Thymus (tissue), 11 donors: ENCODE data around the gene SNRPB2. TPM values are rescaled to one million over a fixed set of nuclear protein-coding genes. Genes with fewer than 3 reads are reported as not detected.
A peak's percentile ranks its signal among the peaks of the same experiment; 100 is the strongest.

ENCODE experiments used
- DNase-seq, 9 donors: peaks; one replicate each; pipeline ENCODE4 v3.0.0-alpha.2; 2013; ENCODE audit warnings: low spot score in 9 of 9, low read depth in 6 of 9, missing footprints in 1 of 9
- H3K27ac ChIP-seq, 2 donors: one replicate each; pipeline ENCODE4 v1.5.1; 2013; ENCODE audit warnings: control low read depth in 1 of 2, low read depth in 1 of 2, low read length in 1 of 2, mild to moderate bottlenecking in 1 of 2, moderate library complexity in 1 of 2
- H3K27me3 ChIP-seq, 2 donors: one replicate each; pipeline ENCODE4 v1.5.1; 2013; ENCODE audit warnings: low read length in 1 of 2; ENCODE audit not compliant: control insufficient read depth in 2 of 2, insufficient read depth in 1 of 2
- H3K36me3 ChIP-seq, 2 donors: one replicate each; pipeline ENCODE4 v1.5.1; 2013; ENCODE audit warnings: low read length in 1 of 2, mild to moderate bottlenecking in 1 of 2, moderate library complexity in 1 of 2; ENCODE audit not compliant: control insufficient read depth in 2 of 2, insufficient read depth in 2 of 2
- H3K4me1 ChIP-seq, 2 donors: one replicate each; pipeline ENCODE4 v1.5.1; 2013; ENCODE audit warnings: low read length in 2 of 2; ENCODE audit not compliant: control insufficient read depth in 2 of 2, insufficient read depth in 2 of 2
- H3K4me3 ChIP-seq, 2 donors: one replicate each; pipeline ENCODE4 v1.5.1; 2013; ENCODE audit warnings: low read length in 2 of 2, control low read depth in 1 of 2, mild to moderate bottlenecking in 1 of 2
- H3K9me3 ChIP-seq, 2 donors: one replicate each; pipeline ENCODE4 v1.5.1; 2013; ENCODE audit warnings: low read length in 1 of 2, mild to moderate bottlenecking in 1 of 2; ENCODE audit not compliant: control insufficient read depth in 2 of 2, insufficient read depth in 1 of 2
- WGBS: extraction: QIAGEN DNeasy Blood & Tissue Kit; methylation state at CpG from one replicate; pipeline ENCODE4 v1.1.7; 2013; 5-methylcytosine and 5-hydroxymethylcytosine counted together
- polyA plus RNA-seq: library from polyadenylated mRNA; stranded (reverse); fragments of 200-250 nt; gene quantifications from one replicate; pipeline ENCODE4 v1.2.3, GENCODE V29; 2013
- total RNA-seq: library from RNA; stranded (reverse); fragments of 120-200 nt; gene quantifications from one replicate; pipeline ENCODE4 v1.2.4, GENCODE V29; 2013
- donor health status: healthy.

The SNRPB2 gene
- total and polyA plus RNA-seq, 2 donors: 77.1 to 103 TPM

DNA sequence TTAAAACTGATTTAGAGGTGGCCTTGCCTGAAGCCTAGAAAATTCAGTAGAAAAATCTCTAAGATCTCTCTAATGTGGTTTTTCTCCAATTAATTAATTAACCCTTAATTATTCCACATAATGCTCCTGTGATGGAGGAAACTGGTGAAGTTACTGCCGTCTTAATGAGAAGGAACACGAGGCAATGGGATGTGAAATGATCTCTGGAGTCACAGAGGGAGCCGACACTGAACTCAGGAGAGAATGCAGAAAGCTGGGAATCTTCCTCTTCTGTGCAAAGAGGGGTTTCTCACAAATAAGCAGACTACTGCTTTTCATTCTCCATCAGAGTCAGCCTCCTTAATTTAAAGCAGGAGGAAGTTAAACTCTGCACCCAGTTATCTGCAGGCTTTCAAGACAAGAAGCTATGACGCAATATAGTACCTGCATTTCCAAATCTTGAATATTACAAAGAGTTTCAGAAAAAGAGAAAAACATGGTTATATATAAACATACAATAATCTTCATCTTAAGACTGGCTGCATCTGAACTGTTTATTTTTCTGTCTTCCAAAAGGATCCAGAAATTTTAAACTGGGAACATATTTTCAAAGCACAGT, 18.1 kb upstream of the SNRPB2 start:
- no peaks in the 10 kb centered on the region for H3K9me3 ChIP-seq
- H3K27ac ChIP-seq: no peak overlapping the region
- H3K27me3 ChIP-seq: peaks cover 0 to 3% of the 10 kb centered on the region in 2 donors
- peaks cover 4 to 6% of the 10 kb centered on the region in 2 donors for H3K4me1 ChIP-seq
- WGBS: 89% methylated on average over 4 of the region's 4 CpGs
- H3K4me3 ChIP-seq: no peak overlapping the region
- H3K36me3 ChIP-seq: no peaks in the 10 kb centered on the region
- DNase-seq: no peak

- WGBS: 84% methylated on average over 6 of the region's 6 CpGs
- no peaks in the 10 kb centered on the region for H3K36me3 ChIP-seq
Observed at GRCh38 chr20:16712511-16712947, 17.3 kb upstream of the SNRPB2 start.

DNA sequence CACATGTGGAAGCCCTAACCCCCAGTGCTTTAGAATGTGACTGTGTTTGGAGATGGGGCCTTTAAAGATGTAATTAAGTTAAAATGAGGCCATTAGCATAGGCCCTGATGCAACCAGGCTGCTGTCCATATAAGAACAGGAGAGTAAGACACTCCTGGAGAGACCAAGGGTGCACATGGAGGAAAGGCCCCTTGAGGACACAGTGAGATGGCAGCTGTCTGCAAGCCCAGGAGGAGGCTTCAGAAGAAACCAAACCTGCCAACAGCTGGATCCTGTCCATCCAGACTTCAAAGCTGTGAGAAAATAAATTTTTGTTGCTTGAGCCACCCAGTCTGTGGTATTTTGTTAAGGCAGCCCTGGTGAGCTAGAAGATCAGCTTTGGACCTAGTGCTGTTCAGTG, 16.8 kb upstream of the SNRPB2 start:
- Histone ChIP-seq H3K4me3 (no peak overlapping the region), H3K4me1 (peaks cover 4 to 6% of the 10 kb centered on the region in 2 donors), H3K9me3 (no peaks in the 10 kb centered on the region), H3K27me3 (peaks cover 0 to 3% of the 10 kb centered on the region in 2 donors), H3K36me3 (no peaks in the 10 kb centered on the region), H3K27ac (no peak overlapping the region)
- DNase-seq: no peak

More at GRCh38 chr20:16712511-16712947, 17.3 kb upstream of the SNRPB2 start:
- no peak overlapping the region for H3K27ac ChIP-seq
- no peak for DNase-seq
- H3K27me3 ChIP-seq: peaks cover 0 to 3% of the 10 kb centered on the region in 2 donors
- H3K4me3 ChIP-seq: no peak overlapping the region
- H3K9me3 ChIP-seq: no peaks in the 10 kb centered on the region
- H3K4me1 ChIP-seq: peaks cover 4 to 6% of the 10 kb centered on the region in 2 donors

DNA sequence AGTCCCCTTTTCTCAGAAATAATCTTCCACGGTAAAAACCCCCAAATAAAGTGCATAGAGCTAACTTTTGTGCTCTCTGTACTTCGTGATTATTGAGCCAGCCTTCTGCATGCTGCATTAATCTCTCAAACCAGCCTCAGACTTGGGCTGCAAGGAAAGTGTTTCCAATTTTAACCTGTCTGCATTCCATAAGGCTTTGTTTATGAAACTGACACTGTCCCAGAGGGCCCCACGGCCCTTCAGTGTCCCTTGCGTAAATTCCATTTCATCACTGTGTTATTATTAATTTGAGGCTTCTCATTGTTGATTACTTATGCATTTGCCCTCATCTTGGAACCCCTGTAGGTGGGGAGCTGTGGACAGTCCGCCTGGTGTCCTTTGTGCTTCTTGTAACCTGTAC, 15.6 kb upstream of the SNRPB2 start:
- no peaks in the 10 kb centered on the region for H3K9me3 ChIP-seq
- H3K4me3 ChIP-seq: no peak overlapping the region
- DNase-seq: no peak
- peaks cover 0 to 3% of the 10 kb centered on the region in 2 donors for H3K27me3 ChIP-seq
- H3K27ac ChIP-seq: no peak overlapping the region
- 92% methylated on average over 5 of the region's 5 CpGs for WGBS
- peaks cover 1 to 4% of the 10 kb centered on the region in 2 donors for H3K4me1 ChIP-seq
- H3K36me3 ChIP-seq: no peaks in the 10 kb centered on the region

GRCh38 chr20:16714751-16715150, 15.1 kb upstream of the SNRPB2 start:
- Histone ChIP-seq H3K9me3 (no peaks in the 10 kb centered on the region), H3K36me3 (no peaks in the 10 kb centered on the region), H3K4me3 (no peak overlapping the region), H3K4me1 (no peaks in the 10 kb centered on the region), H3K27ac (no peak overlapping the region), H3K27me3 (peaks cover 0 to 3% of the 10 kb centered on the region in 2 donors)
- 87% methylated on average over 4 of the region's 4 CpGs for WGBS
- no peak for DNase-seq

DNA sequence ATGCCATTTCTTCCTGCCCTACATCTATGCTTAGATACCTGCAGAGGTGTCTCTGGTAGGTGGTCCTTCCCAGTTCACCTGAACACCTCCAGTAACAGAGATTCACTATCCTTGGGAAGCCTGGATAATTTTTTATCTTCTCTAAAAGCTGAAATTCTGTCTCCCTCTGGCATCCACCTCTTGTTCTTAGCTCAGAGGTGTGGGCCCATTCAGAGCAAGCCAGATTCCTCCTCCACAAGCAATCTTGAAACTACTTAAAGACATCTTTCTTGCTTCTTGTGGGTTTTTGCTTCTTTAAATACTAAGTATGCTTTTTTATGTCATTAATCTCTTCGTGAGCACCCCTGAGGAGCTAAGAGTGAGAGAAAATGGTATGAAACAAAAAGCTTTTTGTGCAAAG, 10.4 kb upstream of the SNRPB2 start:
- 87% methylated on average over 1 of the region's 1 CpG for WGBS

GRCh38 chr20:16729080-16729479, 746 bp upstream of the SNRPB2 start:
- Histone ChIP-seq H3K27ac (no peak overlapping the region), H3K27me3 (peaks cover 6 to 7% of the 10 kb centered on the region in 2 donors)

More for the DNA sequence above, 10.4 kb upstream of the SNRPB2 start:
- no peak overlapping the region for H3K4me3 ChIP-seq
- no peaks in the 10 kb centered on the region for H3K9me3 ChIP-seq
- H3K27ac ChIP-seq: no peak overlapping the region
- peaks cover 0 to 6% of the 10 kb centered on the region in 2 donors for H3K27me3 ChIP-seq
- no peak for DNase-seq
- no peaks in the 10 kb centered on the region for H3K36me3 ChIP-seq
- no peaks in the 10 kb centered on the region for H3K4me1 ChIP-seq

GRCh38 chr20:16732506-16733152, 2.8 kb downstream of the SNRPB2 start:
- Histone ChIP-seq H3K4me3 (no peak overlapping the region), H3K27me3 (peaks cover 0 to 7% of the 10 kb centered on the region in 2 donors), H3K27ac (no peak overlapping the region), H3K4me1 (peaks cover 8 to 12% of the 10 kb centered on the region in 2 donors), H3K36me3 (peaks cover 29 to 40% of the 10 kb centered on the region in 2 donors), H3K9me3 (peaks cover 1 to 10% of the 10 kb centered on the region in 2 donors)
- DNase-seq: no peak
- WGBS: 90% methylated on average over 4 of the region's 4 CpGs

More at GRCh38 chr20:16729080-16729479, 746 bp upstream of the SNRPB2 start:
- peaks cover 1 to 10% of the 10 kb centered on the region in 2 donors for H3K9me3 ChIP-seq
- H3K4me3 ChIP-seq: peak overlapping the region in 1 of 2 donors; percentile 91
- 96% methylated on average over 1 of the region's 1 CpG for WGBS
- DNase-seq: no peak
- peaks cover 11 to 19% of the 10 kb centered on the region in 2 donors for H3K36me3 ChIP-seq
- peaks cover 8 to 12% of the 10 kb centered on the region in 2 donors for H3K4me1 ChIP-seq

DNA sequence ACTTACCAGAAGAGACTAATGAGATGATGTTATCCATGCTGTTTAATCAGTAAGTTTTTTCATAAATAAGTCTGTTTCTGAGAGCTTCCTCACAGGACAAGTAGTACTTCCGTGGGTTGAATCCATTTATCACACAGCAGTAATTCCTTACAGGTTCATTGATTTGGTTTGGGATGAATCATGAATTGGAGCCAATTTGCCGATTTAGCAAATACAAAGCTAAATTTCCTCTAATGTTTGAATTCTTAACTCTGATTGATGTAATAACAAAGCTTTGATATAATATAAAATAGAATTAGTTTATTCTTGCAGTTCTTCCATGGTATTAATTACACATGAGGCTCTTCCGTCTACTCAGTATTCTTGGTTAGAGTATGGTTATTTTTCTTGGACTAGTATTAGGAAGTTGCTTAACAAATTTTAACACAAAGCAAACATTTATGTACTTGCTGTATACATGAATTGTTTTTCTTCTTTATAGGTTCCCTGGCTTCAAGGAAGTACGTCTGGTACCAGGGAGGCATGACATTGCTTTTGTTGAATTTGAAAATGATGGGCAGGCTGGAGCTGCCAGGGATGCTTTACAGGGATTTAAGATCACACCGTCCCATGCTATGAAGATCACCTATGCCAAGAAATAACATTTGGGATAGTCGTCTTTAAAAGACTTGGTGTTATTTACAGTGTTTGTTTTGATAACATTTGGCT, 10.7 kb downstream of the SNRPB2 start:
- H3K4me1 ChIP-seq: no peaks in the 10 kb centered on the region
- H3K27me3 ChIP-seq: no peaks in the 10 kb centered on the region
- H3K27ac ChIP-seq: no peak overlapping the region
- H3K36me3 ChIP-seq: peaks cover 9 to 22% of the 10 kb centered on the region in 2 donors
- 98% methylated on average over 6 of the region's 6 CpGs for WGBS
- DNase-seq: no peak
- H3K9me3 ChIP-seq: no peaks in the 10 kb centered on the region
- H3K4me3 ChIP-seq: no peak overlapping the region
